Middle frontal gyrus (tissue), 1 donor: Measurements from ENCODE around the gene RCAN2.
"Not testable (repeated sequence)": the region's sequence is repeated elsewhere in the genome, so short reads cannot be mapped to it uniquely, and the experiment has no call there.

ENCODE experiments used
- DNase-seq: peaks from one replicate; pipeline ENCODE4 v3.0.0-alpha.2; 2015; ENCODE audit warnings: low spot score; ENCODE audit errors: extremely low spot score

Gene RCAN2

GRCh38 chr6:46440641-46441040, 50.6 kb downstream of the RCAN2 start:
- no peak for DNase-seq

- DNase-seq = no peak
These were observed 51.1 kb downstream of the RCAN2 start for GRCh38 chr6:46440141-46440540.

GRCh38 chr6:46438245-46438644, 53.0 kb downstream of the RCAN2 start:
- no peak for DNase-seq

- DNase-seq = no peak
These were observed 53.5 kb downstream of the RCAN2 start for GRCh38 chr6:46437671-46438221.

- DNase-seq = no peak
These were observed 68.6 kb downstream of the RCAN2 start for GRCh38 chr6:46422619-46423018.

- no peak for DNase-seq
These were observed 69.3 kb downstream of the RCAN2 start for GRCh38 chr6:46421939-46422338.

GRCh38 chr6:46420921-46421638, 70.2 kb downstream of the RCAN2 start:
- DNase-seq = no peak

GRCh38 chr6:46419576-46420002, 71.7 kb downstream of the RCAN2 start:
- peak; percentile 81 for DNase-seq

GRCh38 chr6:46414398-46414797, 76.9 kb downstream of the RCAN2 start:
- DNase-seq = no peak

- DNase-seq = no peak
These were observed 78.6 kb downstream of the RCAN2 start for GRCh38 chr6:46412662-46413061.

GRCh38 chr6:46411456-46412197, 79.6 kb downstream of the RCAN2 start:
- no peak for DNase-seq

GRCh38 chr6:46410334-46410953, 80.8 kb downstream of the RCAN2 start:
- no peak for DNase-seq

GRCh38 chr6:46407776-46408530, 83.3 kb downstream of the RCAN2 start:
- DNase-seq = no peak

GRCh38 chr6:46407246-46407645, 84.0 kb downstream of the RCAN2 start:
- no peak for DNase-seq

- not testable (repeated sequence) for DNase-seq
These were observed 85.5 kb downstream of the RCAN2 start for GRCh38 chr6:46405620-46406180.

- DNase-seq = no peak
These were observed 90.4 kb downstream of the RCAN2 start for GRCh38 chr6:46400898-46401297.

- no peak for DNase-seq
These were observed 95.7 kb downstream of the RCAN2 start for GRCh38 chr6:46395530-46395929.

- DNase-seq = peak; percentile 33
These were observed 97.3 kb downstream of the RCAN2 start for GRCh38 chr6:46393940-46394337.

GRCh38 chr6:46393161-46393939, 97.9 kb downstream of the RCAN2 start:
- no peak for DNase-seq

- DNase-seq = no peak
These were observed 99.0 kb downstream of the RCAN2 start for GRCh38 chr6:46392294-46392693.
